SU-DHL-6 (cell line): ENCODE data around the gene PRKN.

ENCODE experiments used
- H2AFZ ChIP-seq: fragments of 200-600 bp; sonication (generic); 2 replicates; pipeline ENCODE4 v1.6.1; 2014; ENCODE audit warnings: low read depth, mild to moderate bottlenecking, moderate library complexity, mixed read lengths, antibody characterized with exemption, low read length; ENCODE audit not compliant: severe bottlenecking
- H3F3A ChIP-seq: fragments of 200-600 bp; shearing (Covaris generic); 2 replicates; pipeline ENCODE4 v1.6.0; 2016; ENCODE audit warnings: antibody characterized with exemption, mild to moderate bottlenecking; ENCODE audit not compliant: insufficient read depth
- H3K27ac ChIP-seq: fragments of 200-600 bp; sonication (generic); 2 replicates; pipeline ENCODE4 v1.5.1; 2016; ENCODE audit warnings: low read depth, mild to moderate bottlenecking, low read length, moderate library complexity, mixed read lengths
- H3K27me3 ChIP-seq: fragments of 200-600 bp; sonication (generic), shearing (Covaris generic); 2 replicates; pipeline ENCODE4 v1.6.0; 2014; ENCODE audit warnings: mild to moderate bottlenecking, low read length
- H3K36me3 ChIP-seq: fragments of 200-600 bp; sonication (generic); 2 replicates; pipeline ENCODE4 v1.6.1; 2014; ENCODE audit warnings: mild to moderate bottlenecking, low read length, mixed read lengths
- H3K4me2 ChIP-seq: fragments of 300-600, 200-600 bp; shearing (Covaris generic), sonication (generic); 2 replicates; pipeline ENCODE4 v1.6.0; 2014; ENCODE audit warnings: low read length, low read depth, mild to moderate bottlenecking; ENCODE audit not compliant: poor library complexity, severe bottlenecking
- H3K4me3 ChIP-seq: fragments of 200-600 bp; sonication (generic); 2 replicates; pipeline ENCODE4 v1.5.1; 2014; ENCODE audit warnings: antibody characterized with exemption, low read length, mild to moderate bottlenecking, mixed read lengths; ENCODE audit not compliant: insufficient read depth, poor library complexity, severe bottlenecking
- H3K79me2 ChIP-seq: fragments of 200-600 bp; sonication (generic); 2 replicates; pipeline ENCODE4 v1.6.1; 2014; ENCODE audit warnings: mild to moderate bottlenecking, low read length, moderate library complexity; ENCODE audit not compliant: insufficient read depth
- H3K9ac ChIP-seq: fragments of 200-600 bp; sonication (generic); 2 replicates; pipeline ENCODE4 v1.7.0; 2014; ENCODE audit warnings: mild to moderate bottlenecking, low read length
- H3K9me2 ChIP-seq: fragments of 200-600 bp; sonication (generic); replicated peaks from 2 replicates; pipeline ENCODE4 v1.6.1; 2014; ENCODE audit warnings: low read length; ENCODE audit not compliant: insufficient read depth
- H3K9me3 ChIP-seq: fragments of 200-600 bp; sonication (generic); 2 replicates; pipeline ENCODE4 v1.6.1; 2014; ENCODE audit warnings: low read length, mixed read lengths; ENCODE audit not compliant: insufficient read depth
- H4K20me1 ChIP-seq: fragments of 200-600 bp; sonication (generic); 2 replicates; pipeline ENCODE4 v1.6.1; 2014; ENCODE audit warnings: low read depth, mild to moderate bottlenecking, antibody characterized with exemption, low read length, moderate library complexity, mixed read lengths
- CTCF ChIP-seq: fragments of 200-600 bp; sonication (generic); IDR thresholded peaks from one replicate; pipeline ENCODE4 v1.5.1; 2017; ENCODE audit warnings: antibody characterized with exemption, mild to moderate bottlenecking, low read length, moderate library complexity; ENCODE audit not compliant: insufficient read depth, poor library complexity, severe bottlenecking
- EZH2phosphoT487 ChIP-seq: fragments of 200-600 bp; sonication (generic), shearing (Covaris generic); conservative IDR thresholded peaks from 2 replicates; pipeline ENCODE4 v1.6.1; 2018; ENCODE audit warnings: mild to moderate bottlenecking, antibody characterized with exemption, low read length, moderate library complexity, mixed read lengths

Gene PRKN

GRCh38 chr6:162325051-162325450 is 402.5 kb downstream of the PRKN start:
- TF ChIP-seq CTCF (no peak), EZH2phosphoT487 (no peak)
- no peaks in the 10 kb centered on the region for H3K9me2 ChIP-seq
- no peak overlapping the region for H3K4me2 ChIP-seq

GRCh38 chr6:162315291-162315690 is 412.3 kb downstream of the PRKN start:
- no peaks in the 10 kb centered on the region for H3K9me3 ChIP-seq
- H3F3A ChIP-seq = no peaks in the 10 kb centered on the region
- H3K9me2 ChIP-seq = no peaks in the 10 kb centered on the region
- H2AFZ ChIP-seq = no peak overlapping the region
- H3K27me3 ChIP-seq = no peaks in the 10 kb centered on the region
- H3K4me2 ChIP-seq = no peak overlapping the region
- H3K27ac ChIP-seq = no peak overlapping the region
- H3K79me2 ChIP-seq = no peaks in the 10 kb centered on the region
- no peaks in the 10 kb centered on the region for H3K36me3 ChIP-seq
- TF ChIP-seq CTCF (no peak), EZH2phosphoT487 (no peak)
- no peak overlapping the region for H3K4me3 ChIP-seq
- H3K9ac ChIP-seq = no peak overlapping the region
- H4K20me1 ChIP-seq = no peaks in the 10 kb centered on the region

More at GRCh38 chr6:162325051-162325450, 402.5 kb downstream of the PRKN start:
- H3K4me3 ChIP-seq = no peak overlapping the region
- H4K20me1 ChIP-seq = no peaks in the 10 kb centered on the region
- H3K9me3 ChIP-seq = no peaks in the 10 kb centered on the region; the same call in 1 of the 2 replicates
- no peak overlapping the region for H3K27ac ChIP-seq
- H3K36me3 ChIP-seq = no peaks in the 10 kb centered on the region
- H3K9ac ChIP-seq = no peak overlapping the region
- no peaks in the 10 kb centered on the region for H3K79me2 ChIP-seq
- no peaks in the 10 kb centered on the region for H3K27me3 ChIP-seq
- no peaks in the 10 kb centered on the region for H3F3A ChIP-seq
- H2AFZ ChIP-seq = no peak overlapping the region

GRCh38 chr6:162313922-162314660 is 413.5 kb downstream of the PRKN start:
- Histone ChIP-seq H3K4me3 (no peak overlapping the region), H2AFZ (no peak overlapping the region), H3K79me2 (no peaks in the 10 kb centered on the region), H3F3A (no peaks in the 10 kb centered on the region), H3K9me2 (no peaks in the 10 kb centered on the region), H3K27ac (no peak overlapping the region), H3K27me3 (no peaks in the 10 kb centered on the region), H3K9me3 (no peaks in the 10 kb centered on the region), H4K20me1 (no peaks in the 10 kb centered on the region), H3K4me2 (no peak overlapping the region), H3K36me3 (no peaks in the 10 kb centered on the region), H3K9ac (no peak overlapping the region)
- TF ChIP-seq CTCF = no peak
- TF ChIP-seq EZH2phosphoT487 = no peak
